Measurements from ENCODE around the gene KIAA0930.

- TF ChIP-seq POLR2AphosphoS5 (IDR thresholded peaks at IDR 0.05) (no peak), CTCF (IDR thresholded peaks at IDR 0.05) (no peak)
Observed at GRCh38 chr22:45200230-45200629, 40.5 kb downstream of the KIAA0930 start.
